ENCODE measurements around the gene UBN1. TPM values are rescaled to one million over a fixed set of nuclear protein-coding genes. Genes with fewer than 3 reads are reported as not detected.

Gene UBN1
- total RNA-seq, 4 donors from 2014 or later: 21.1 to 48.2 (median 37.2) TPM

GRCh38 chr16:4904108-4904941 is 57.0 kb downstream of the UBN1 start:
- TF ChIP-seq, protein P1, sequence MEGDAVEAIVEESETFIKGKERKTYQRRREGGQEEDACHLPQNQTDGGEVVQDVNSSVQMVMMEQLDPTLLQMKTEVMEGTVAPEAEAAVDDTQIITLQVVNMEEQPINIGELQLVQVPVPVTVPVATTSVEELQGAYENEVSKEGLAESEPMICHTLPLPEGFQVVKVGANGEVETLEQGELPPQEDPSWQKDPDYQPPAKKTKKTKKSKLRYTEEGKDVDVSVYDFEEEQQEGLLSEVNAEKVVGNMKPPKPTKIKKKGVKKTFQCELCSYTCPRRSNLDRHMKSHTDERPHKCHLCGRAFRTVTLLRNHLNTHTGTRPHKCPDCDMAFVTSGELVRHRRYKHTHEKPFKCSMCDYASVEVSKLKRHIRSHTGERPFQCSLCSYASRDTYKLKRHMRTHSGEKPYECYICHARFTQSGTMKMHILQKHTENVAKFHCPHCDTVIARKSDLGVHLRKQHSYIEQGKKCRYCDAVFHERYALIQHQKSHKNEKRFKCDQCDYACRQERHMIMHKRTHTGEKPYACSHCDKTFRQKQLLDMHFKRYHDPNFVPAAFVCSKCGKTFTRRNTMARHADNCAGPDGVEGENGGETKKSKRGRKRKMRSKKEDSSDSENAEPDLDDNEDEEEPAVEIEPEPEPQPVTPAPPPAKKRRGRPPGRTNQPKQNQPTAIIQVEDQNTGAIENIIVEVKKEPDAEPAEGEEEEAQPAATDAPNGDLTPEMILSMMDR (IDR thresholded peaks at IDR 0.05; ENCODE audit: low read depth): no peak

GRCh38 chr16:4904942-4905615 is 57.8 kb downstream of the UBN1 start:
- TF ChIP-seq, protein P1 (IDR thresholded peaks at IDR 0.05; ENCODE audit: low read depth): no peak

- TF ChIP-seq, protein P1 (IDR thresholded peaks at IDR 0.05; ENCODE audit: low read depth): no peak
These were observed 61.6 kb downstream of the UBN1 start for GRCh38 chr16:4908854-4909401.

GRCh38 chr16:4909825-4910224 is 62.5 kb downstream of the UBN1 start:
- TF ChIP-seq, protein P1 (IDR thresholded peaks at IDR 0.05; ENCODE audit: low read depth): no peak

DNA sequence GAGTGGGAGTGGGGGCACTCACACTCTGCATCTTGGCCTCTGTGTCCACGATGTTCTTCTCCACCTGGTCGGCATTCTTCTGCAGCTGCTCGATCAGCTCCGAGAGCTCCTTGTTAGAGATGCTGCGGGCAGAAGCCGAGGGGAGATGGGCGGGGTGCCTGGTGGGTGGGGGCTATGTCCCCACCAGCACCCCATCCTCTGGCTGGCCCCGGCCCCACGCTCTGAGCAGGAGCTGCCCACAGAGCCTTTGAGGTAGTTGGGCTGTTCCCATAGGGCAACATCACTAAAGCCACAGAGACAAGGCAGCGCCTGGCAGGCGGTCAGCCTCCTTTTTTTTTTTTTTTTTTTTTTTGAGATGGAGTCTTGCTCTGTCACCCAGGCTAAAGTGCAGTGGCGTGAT is 63.5 kb downstream of the UBN1 start:
- TF ChIP-seq, protein P1 (IDR thresholded peaks at IDR 0.05; ENCODE audit: low read depth): no peak

DNA sequence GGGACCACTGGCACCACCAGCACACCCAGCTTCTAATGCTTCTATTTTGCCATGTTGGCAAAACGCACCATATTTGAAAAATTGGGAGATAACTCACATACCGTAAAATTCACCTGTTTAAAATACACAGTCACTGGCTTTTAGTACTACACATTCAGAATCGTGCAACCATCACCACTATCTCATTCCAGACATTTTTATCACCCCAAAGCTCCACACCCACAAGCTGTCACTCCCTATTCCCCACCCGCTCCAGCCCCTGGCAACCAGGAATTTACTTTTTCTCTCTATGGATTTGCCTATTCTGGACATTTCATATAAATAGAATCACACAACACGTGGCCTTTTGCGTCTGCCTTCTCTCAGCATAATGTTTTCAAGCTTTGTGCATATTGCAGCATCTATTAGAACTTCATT is 64.7 kb downstream of the UBN1 start:
- TF ChIP-seq, protein P1 (IDR thresholded peaks at IDR 0.05; ENCODE audit: low read depth): no peak

- TF ChIP-seq, protein P1 (IDR thresholded peaks at IDR 0.05; ENCODE audit: low read depth): no peak
These were observed 66.0 kb downstream of the UBN1 start for GRCh38 chr16:4913130-4913773.

Measured in subcutaneous adipose tissue (tissue), 4 donors.